Measurements from ENCODE around the gene GIPC2.
"Not testable (repeated sequence)": the region's sequence is repeated elsewhere in the genome, so short reads cannot be mapped to it uniquely, and the experiment has no call there.

- not testable (repeated sequence) for TF ChIP-seq CTCF (IDR thresholded peaks at IDR 0.05; ENCODE audit: extremely low read depth in 1 of 2, insufficient read depth in 1 of 2, low read depth in 1 of 2, low read length in 2 of 2); EZH2 (IDR thresholded peaks at IDR 0.05; ENCODE audit: borderline replicate concordance, low read depth, low read length, severe bottlenecking); POLR2A (IDR thresholded peaks at IDR 0.05; ENCODE audit: low read depth, low read length); JUN (IDR thresholded peaks at IDR 0.05; ENCODE audit: borderline replicate concordance, insufficient read depth, insufficient read length, low read depth); POLR2AphosphoS5 (IDR thresholded peaks at IDR 0.05; ENCODE audit: insufficient read depth, low read depth, low read length); MAX (IDR thresholded peaks at IDR 0.05; ENCODE audit: insufficient read depth, insufficient read length)
Observed at GRCh38 chr1:78021134-78021533, 24.6 kb upstream of the GIPC2 start.
